T1000 (cell line): ENCODE data around the gene CMIP.
"Not testable (repeated sequence)": the region's sequence is repeated elsewhere in the genome, so short reads cannot be mapped to it uniquely, and the experiment has no call there.

Experiments used
- DNase-seq: peaks from one replicate; lab custom pipeline; 2025; ENCODE audit warnings: mixed read lengths; lab: John Stamatoyannopoulos, UW

The CMIP gene

GRCh38 chr16:81568749-81569087 is 124.1 kb downstream of the CMIP start:
- no peak for DNase-seq

- no peak for DNase-seq
Measured at GRCh38 chr16:81569361-81570034, 124.9 kb downstream of the CMIP start.

GRCh38 chr16:81570151-81570846 is 125.7 kb downstream of the CMIP start:
- no peak for DNase-seq

GRCh38 chr16:81571175-81571574 is 126.6 kb downstream of the CMIP start:
- DNase-seq = no peak

GRCh38 chr16:81571592-81572385 is 127.2 kb downstream of the CMIP start:
- DNase-seq = no peak

GRCh38 chr16:81572386-81573144 is 128.0 kb downstream of the CMIP start:
- DNase-seq = no peak

- DNase-seq = no peak
Measured at GRCh38 chr16:81573533-81574020, 129.0 kb downstream of the CMIP start.

- DNase-seq = no peak
Measured at GRCh38 chr16:81574168-81574567, 129.6 kb downstream of the CMIP start.

GRCh38 chr16:81575307-81575706 is 130.7 kb downstream of the CMIP start:
- DNase-seq = no peak

GRCh38 chr16:81575834-81576233 is 131.2 kb downstream of the CMIP start:
- no peak for DNase-seq

GRCh38 chr16:81576696-81577095 is 132.1 kb downstream of the CMIP start:
- no peak for DNase-seq

GRCh38 chr16:81577272-81577671 is 132.7 kb downstream of the CMIP start:
- DNase-seq = not testable (repeated sequence)

GRCh38 chr16:81578076-81578475 is 133.5 kb downstream of the CMIP start:
- DNase-seq = no peak

- no peak for DNase-seq
Measured at GRCh38 chr16:81578636-81579413, 134.2 kb downstream of the CMIP start.

- DNase-seq = no peak
Measured at GRCh38 chr16:81581107-81581506, 136.5 kb downstream of the CMIP start.

GRCh38 chr16:81582655-81583441 is 138.2 kb downstream of the CMIP start:
- no peak for DNase-seq

- DNase-seq = no peak
Measured at GRCh38 chr16:81583893-81584631, 139.5 kb downstream of the CMIP start.

GRCh38 chr16:81585785-81586184 is 141.2 kb downstream of the CMIP start:
- DNase-seq = no peak

- DNase-seq = no peak
Measured at GRCh38 chr16:81586417-81586816, 141.8 kb downstream of the CMIP start.
